ENCODE results near the gene IFNA8. TPM values are rescaled to one million over a fixed set of nuclear protein-coding genes. Genes with fewer than 3 reads are reported as not detected.
"Not testable (repeated sequence)": the region's sequence is repeated elsewhere in the genome, so short reads cannot be mapped to it uniquely, and the experiment has no call there.

The IFNA8 gene
- total and polyA plus RNA-seq, 3 donors from 2014 or later, result not detected

DNA sequence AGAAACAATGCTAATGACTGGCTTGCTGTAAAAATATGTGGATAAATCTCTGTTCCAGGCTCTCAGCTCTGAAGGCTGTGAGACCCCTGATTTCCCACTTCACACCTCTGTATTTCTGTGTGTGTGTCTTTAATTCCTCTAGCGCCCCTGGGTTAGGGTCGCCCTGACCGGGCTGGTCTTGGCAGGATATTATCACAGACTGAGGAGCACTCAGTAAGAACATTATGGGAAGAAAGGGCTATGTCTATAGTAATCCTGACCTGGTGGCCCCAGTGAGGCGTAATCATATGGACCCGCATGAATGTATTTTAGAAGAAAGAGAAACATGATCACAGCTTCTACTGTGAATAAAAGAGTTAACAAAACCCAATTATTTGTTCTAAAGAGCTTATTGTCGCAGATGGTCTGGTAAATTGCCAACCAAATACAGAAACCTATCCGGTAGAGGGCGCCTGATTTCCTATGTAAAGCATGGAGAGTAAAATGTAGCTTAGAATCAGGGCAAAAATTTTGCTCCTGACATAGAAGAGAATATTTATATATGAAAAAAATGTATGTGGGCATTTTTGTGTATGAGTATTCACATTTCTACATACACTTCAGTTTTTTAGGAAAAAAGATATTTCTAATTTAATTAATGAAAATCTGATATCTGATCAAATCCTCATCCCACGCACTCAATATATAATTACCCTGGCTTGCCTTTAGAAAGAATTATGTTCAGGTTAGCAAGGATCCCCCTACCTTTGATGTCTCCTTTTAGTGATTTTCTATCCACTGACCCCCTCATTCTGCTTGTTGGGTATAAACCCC is 25.5 kb downstream of the IFNA8 start:
- peak; percentile 47 for DNase-seq
- H3K36me3 ChIP-seq (ENCODE audit: low read depth, missing control alignments), result no peaks in the 10 kb centered on the region
- 55 to 67% methylated on average over 9 of the region's 9 CpGs for WGBS, 2 donors
- intact Hi-C loops (cut with DNase I; ENCODE audit: low total_unique reads), result no loop called here
- H3K27me3 ChIP-seq, result no peaks in the 10 kb centered on the region
- H3K27ac ChIP-seq, result no peak overlapping the region
- no peaks in the 10 kb centered on the region for H3K4me1 ChIP-seq
- H3K9me3 ChIP-seq, result no peaks in the 10 kb centered on the region
- TF ChIP-seq POLR2A (IDR thresholded peaks at IDR 0.05), result no peak
- peak in 1 of 3 experiments; percentile 24 for TF ChIP-seq CTCF (IDR thresholded peaks at IDR 0.05)
- no peak overlapping the region for H3K4me3 ChIP-seq

DNA sequence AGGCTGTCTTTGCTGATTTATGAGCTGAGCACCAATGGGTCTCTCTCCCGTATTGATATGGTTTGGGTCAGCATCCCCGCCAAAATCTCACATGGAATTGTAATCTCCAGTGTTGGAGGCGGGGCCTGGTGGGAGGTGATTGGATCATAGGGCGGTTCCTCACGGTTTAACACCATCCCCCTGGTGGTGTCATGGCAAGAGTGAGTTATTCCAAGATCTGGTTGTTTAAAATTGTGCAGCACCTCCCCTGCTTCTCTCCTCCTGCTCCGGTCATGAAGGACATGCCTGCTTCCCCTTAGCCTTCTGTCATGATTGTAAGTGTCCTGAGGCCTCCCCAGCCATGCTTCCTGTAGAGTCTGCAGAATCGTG is 26.1 kb downstream of the IFNA8 start:
- intact Hi-C loops (cut with DNase I; ENCODE audit: low total_unique reads); DNase-seq; H3K36me3 ChIP-seq (ENCODE audit: low read depth, missing control alignments); H3K4me1 ChIP-seq; H3K4me3 ChIP-seq; H3K27ac ChIP-seq; H3K27me3 ChIP-seq; H3K9me3 ChIP-seq: not testable (repeated sequence)
- WGBS, 2 donors, result 59 to 73% methylated on average over 5 to 7 of the region's 7 CpGs

GRCh38 chr9:21440139-21440538 is 31.2 kb downstream of the IFNA8 start, which contains the start of gene IFNA1:
IFNA1 (plus strand) TSS chr9:21440439; CDS start chr9:21440508, 69 bp downstream.
- 84 to 92% methylated on average over 2 to 4 of the region's 4 CpGs for WGBS, 2 donors

GRCh38 chr9:21443849-21444625 is 35.1 kb downstream of the IFNA8 start:
- Histone ChIP-seq H3K4me3 (no peak overlapping the region), H3K4me1 (no peaks in the 10 kb centered on the region), H3K36me3 (ENCODE audit: low read depth, missing control alignments) (no peaks in the 10 kb centered on the region), H3K27me3 (no peaks in the 10 kb centered on the region), H3K27ac (no peak overlapping the region), H3K9me3 (no peaks in the 10 kb centered on the region)
- WGBS, 2 donors, result 89 to 90% methylated on average over 4 of the region's 4 CpGs
- TF ChIP-seq CTCF (IDR thresholded peaks at IDR 0.05), result no peak
- no peak for TF ChIP-seq POLR2A (IDR thresholded peaks at IDR 0.05)
- intact Hi-C loops (cut with DNase I; ENCODE audit: low total_unique reads), result no loop called here
- no peak for DNase-seq

More at GRCh38 chr9:21440139-21440538, 31.2 kb downstream of the IFNA8 start, which contains the start of gene IFNA1:
- Histone ChIP-seq H3K27ac (no peak within 1 kb of the TSS), H3K36me3 (ENCODE audit: low read depth, missing control alignments) (no peaks in the 10 kb centered on the region), H3K27me3 (no peaks in the 10 kb centered on the region), H3K9me3 (no peaks in the 10 kb centered on the region), H3K4me1 (no peaks in the 10 kb centered on the region), H3K4me3 (no peak within 1 kb of the TSS)
- no peak for DNase-seq
- TF ChIP-seq POLR2A (IDR thresholded peaks at IDR 0.05), result no peak
- TF ChIP-seq CTCF (IDR thresholded peaks at IDR 0.05), result no peak
- intact Hi-C loops (cut with DNase I; ENCODE audit: low total_unique reads), result no loop called here

- WGBS, 2 donors, result 86% methylated on average over 5 of the region's 5 CpGs
- H3K36me3 ChIP-seq (ENCODE audit: low read depth, missing control alignments); H3K4me3 ChIP-seq: not testable (repeated sequence)
Measured at GRCh38 chr9:21449312-21449711, 40.4 kb downstream of the IFNA8 start.

More at GRCh38 chr9:21449312-21449711, 40.4 kb downstream of the IFNA8 start:
- H3K4me1 ChIP-seq; H3K27me3 ChIP-seq; DNase-seq; H3K27ac ChIP-seq; H3K9me3 ChIP-seq; intact Hi-C loops (cut with DNase I; ENCODE audit: low total_unique reads): not testable (repeated sequence)

Data from testis (tissue), 3 donors.